Measurements from ENCODE around the gene EBF4.
"Not testable (repeated sequence)": the region's sequence is repeated elsewhere in the genome, so short reads cannot be mapped to it uniquely, and the experiment has no call there.

Gene EBF4

GRCh38 chr20:2693286-2694007 is 867 bp downstream of the EBF4 start:
- TF ChIP-seq CTCF (IDR thresholded peaks at IDR 0.05), result no peak
- TF ChIP-seq ZFX (IDR thresholded peaks at IDR 0.05; ENCODE audit: borderline replicate concordance), result no peak
- H3K27ac ChIP-seq, result no peak overlapping the region

- no peak overlapping the region for H3K27ac ChIP-seq
- TF ChIP-seq CTCF (IDR thresholded peaks at IDR 0.05), result no peak
- no peak for TF ChIP-seq ZFX (IDR thresholded peaks at IDR 0.05; ENCODE audit: borderline replicate concordance)
These were observed 1.5 kb downstream of the EBF4 start for GRCh38 chr20:2694008-2694471.

GRCh38 chr20:2694519-2694918 is 1.9 kb downstream of the EBF4 start:
- TF ChIP-seq CTCF (IDR thresholded peaks at IDR 0.05), result no peak
- no peak for TF ChIP-seq ZFX (IDR thresholded peaks at IDR 0.05; ENCODE audit: borderline replicate concordance)
- H3K27ac ChIP-seq, result no peak overlapping the region

GRCh38 chr20:2695206-2695983 is 2.8 kb downstream of the EBF4 start:
- TF ChIP-seq CTCF (IDR thresholded peaks at IDR 0.05) (no peak), ZFX (IDR thresholded peaks at IDR 0.05; ENCODE audit: borderline replicate concordance) (no peak)
- no peak overlapping the region for H3K27ac ChIP-seq

- not testable (repeated sequence) for H3K27ac ChIP-seq
These were observed 3.5 kb downstream of the EBF4 start for GRCh38 chr20:2695984-2696525.

GRCh38 chr20:2696646-2697045 is 4.1 kb downstream of the EBF4 start:
- no peak overlapping the region for H3K27ac ChIP-seq
- TF ChIP-seq ZFX (IDR thresholded peaks at IDR 0.05; ENCODE audit: borderline replicate concordance) (no peak), CTCF (IDR thresholded peaks at IDR 0.05) (no peak)

GRCh38 chr20:2697768-2698167 is 5.2 kb downstream of the EBF4 start:
- TF ChIP-seq ZFX (IDR thresholded peaks at IDR 0.05; ENCODE audit: borderline replicate concordance) (no peak), CTCF (IDR thresholded peaks at IDR 0.05) (no peak)
- H3K27ac ChIP-seq, result no peak overlapping the region
